ENCODE results near the gene TMEM82.
A peak's percentile ranks its signal among the peaks of the same experiment; 100 is the strongest.

TMEM82 gene

GRCh38 chr1:15750924-15751323 is 8.6 kb downstream of the TMEM82 start:
- DNase-seq (ENCODE audit: low spot score) (no peak), ATAC-seq (ENCODE audit: low read depth) (no peak)

GRCh38 chr1:15751717-15752116 is 9.4 kb downstream of the TMEM82 start:
- no peak for TF ChIP-seq CTCF (IDR thresholded peaks at IDR 0.05; ENCODE audit: poor library complexity, severe bottlenecking)
- ATAC-seq (ENCODE audit: low read depth) (no peak), DNase-seq (ENCODE audit: low spot score) (no peak)
- H3K27me3 ChIP-seq (ENCODE audit: insufficient read depth, poor library complexity, severe bottlenecking): no peaks in the 10 kb centered on the region
- H3K27ac ChIP-seq (ENCODE audit: poor library complexity, severe bottlenecking): no peak overlapping the region
- H3K4me3 ChIP-seq (ENCODE audit: severe bottlenecking): no peak overlapping the region
- no peaks in the 10 kb centered on the region for H3K9me3 ChIP-seq (ENCODE audit: severe bottlenecking)
- H3K4me1 ChIP-seq (ENCODE audit: insufficient read depth, poor library complexity, severe bottlenecking): peaks cover 24% of the 10 kb centered on the region
- H3K36me3 ChIP-seq (ENCODE audit: low read depth): no peaks in the 10 kb centered on the region

More at GRCh38 chr1:15750924-15751323, 8.6 kb downstream of the TMEM82 start:
- H3K9me3 ChIP-seq (ENCODE audit: severe bottlenecking): no peaks in the 10 kb centered on the region
- no peak for TF ChIP-seq CTCF (IDR thresholded peaks at IDR 0.05; ENCODE audit: poor library complexity, severe bottlenecking)
- no peaks in the 10 kb centered on the region for H3K36me3 ChIP-seq (ENCODE audit: low read depth)
- no peak overlapping the region for H3K27ac ChIP-seq (ENCODE audit: poor library complexity, severe bottlenecking)
- no peaks in the 10 kb centered on the region for H3K27me3 ChIP-seq (ENCODE audit: insufficient read depth, poor library complexity, severe bottlenecking)
- H3K4me1 ChIP-seq (ENCODE audit: insufficient read depth, poor library complexity, severe bottlenecking): peaks cover 18% of the 10 kb centered on the region
- no peak overlapping the region for H3K4me3 ChIP-seq (ENCODE audit: severe bottlenecking)

DNA sequence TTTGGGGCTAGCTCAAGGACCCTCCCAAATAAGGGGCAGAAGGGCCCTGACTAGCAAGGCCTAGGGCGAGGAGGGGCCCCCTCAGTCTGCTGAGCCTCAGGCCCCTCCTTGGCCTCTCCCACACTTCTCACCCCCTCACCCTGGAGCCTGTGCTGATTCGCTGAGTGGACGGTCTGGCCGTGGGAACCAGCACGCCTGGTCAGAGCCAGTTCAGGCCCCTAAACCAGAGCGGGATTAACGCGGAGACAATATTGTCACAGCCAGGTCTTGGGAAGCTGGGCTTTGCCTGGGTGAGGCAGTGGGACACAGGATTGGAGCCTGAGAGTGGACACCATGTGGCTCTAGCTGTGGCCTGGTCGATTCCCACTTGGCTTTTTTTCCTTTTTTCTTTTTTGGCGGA is 11.5 kb downstream of the TMEM82 start:
- H3K27me3 ChIP-seq (ENCODE audit: insufficient read depth, poor library complexity, severe bottlenecking): no peaks in the 10 kb centered on the region
- H3K9me3 ChIP-seq (ENCODE audit: severe bottlenecking): no peaks in the 10 kb centered on the region
- ATAC-seq (ENCODE audit: low read depth) (no peak), DNase-seq (ENCODE audit: low spot score) (no peak)
- no peak overlapping the region for H3K4me3 ChIP-seq (ENCODE audit: severe bottlenecking)
- H3K36me3 ChIP-seq (ENCODE audit: low read depth): no peaks in the 10 kb centered on the region
- H3K4me1 ChIP-seq (ENCODE audit: insufficient read depth, poor library complexity, severe bottlenecking): peaks cover 28% of the 10 kb centered on the region
- no peak overlapping the region for H3K27ac ChIP-seq (ENCODE audit: poor library complexity, severe bottlenecking)
- no peak for TF ChIP-seq CTCF (IDR thresholded peaks at IDR 0.05; ENCODE audit: poor library complexity, severe bottlenecking)

- H3K4me3 ChIP-seq (ENCODE audit: severe bottlenecking): no peak overlapping the region
- H3K4me1 ChIP-seq (ENCODE audit: insufficient read depth, poor library complexity, severe bottlenecking): peaks cover 15% of the 10 kb centered on the region
- peaks cover 3% of the 10 kb centered on the region; the same call in 1 of the 2 replicates for H3K36me3 ChIP-seq (ENCODE audit: low read depth)
- H3K27ac ChIP-seq (ENCODE audit: poor library complexity, severe bottlenecking): no peak overlapping the region
- no peaks in the 10 kb centered on the region for H3K27me3 ChIP-seq (ENCODE audit: insufficient read depth, poor library complexity, severe bottlenecking)
- no peak for ATAC-seq (ENCODE audit: low read depth)
- TF ChIP-seq CTCF (IDR thresholded peaks at IDR 0.05; ENCODE audit: poor library complexity, severe bottlenecking): no peak
- no peak for DNase-seq (ENCODE audit: low spot score)
- H3K9me3 ChIP-seq (ENCODE audit: severe bottlenecking): no peaks in the 10 kb centered on the region
Observed at GRCh38 chr1:15755021-15755645, 12.8 kb downstream of the TMEM82 start.

DNA sequence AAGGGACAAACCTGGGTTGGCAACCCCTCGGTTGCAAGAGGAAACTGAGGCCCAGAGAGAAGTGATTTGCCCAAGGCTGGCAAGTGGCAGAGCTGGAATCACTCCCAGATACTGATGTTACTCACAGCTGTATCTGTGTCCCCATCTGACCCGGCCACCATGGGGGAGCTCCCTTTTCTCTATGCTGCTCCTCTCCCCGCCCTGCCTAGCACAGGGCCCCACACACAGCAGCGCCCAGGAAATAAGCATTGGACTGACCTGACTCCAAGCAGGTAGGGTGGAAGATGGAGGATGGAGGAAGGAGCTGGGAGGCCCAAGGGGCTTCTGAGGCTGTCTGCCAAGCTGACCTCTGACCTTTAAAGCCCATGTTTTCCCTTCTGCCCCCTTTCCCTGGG is 13.3 kb downstream of the TMEM82 start:
- no peaks in the 10 kb centered on the region for H3K9me3 ChIP-seq (ENCODE audit: severe bottlenecking)
- H3K4me3 ChIP-seq (ENCODE audit: severe bottlenecking): no peak overlapping the region
- peaks cover 4% of the 10 kb centered on the region; the same call in 1 of the 2 replicates for H3K36me3 ChIP-seq (ENCODE audit: low read depth)
- H3K27me3 ChIP-seq (ENCODE audit: insufficient read depth, poor library complexity, severe bottlenecking): no peaks in the 10 kb centered on the region
- DNase-seq (ENCODE audit: low spot score) (no peak), ATAC-seq (ENCODE audit: low read depth) (no peak)
- H3K4me1 ChIP-seq (ENCODE audit: insufficient read depth, poor library complexity, severe bottlenecking): peaks cover 15% of the 10 kb centered on the region
- no peak for TF ChIP-seq CTCF (IDR thresholded peaks at IDR 0.05; ENCODE audit: poor library complexity, severe bottlenecking)
- H3K27ac ChIP-seq (ENCODE audit: poor library complexity, severe bottlenecking): peak overlapping the region; percentile 94
